DND-41 (cell line): ENCODE measurements around the gene COL8A2.

Source experiments
- EZH2 ChIP-seq: IDR thresholded peaks from 3 replicates; pipeline ENCODE4 v1.6.1; 2012; ENCODE audit warnings: borderline replicate concordance, low read depth, mild to moderate bottlenecking, moderate library complexity, low read length, inconsistent platforms; ENCODE audit not compliant: severe bottlenecking
- TF ChIP-seq, protein P1 (sequence below): IDR thresholded peaks from 2 replicates; pipeline ENCODE4 v1.5.1; 2012; ENCODE audit warnings: borderline replicate concordance, low read length, moderate library complexity, mild to moderate bottlenecking; ENCODE audit not compliant: poor library complexity, severe bottlenecking; ENCODE audit errors: extremely low read depth

DNA sequence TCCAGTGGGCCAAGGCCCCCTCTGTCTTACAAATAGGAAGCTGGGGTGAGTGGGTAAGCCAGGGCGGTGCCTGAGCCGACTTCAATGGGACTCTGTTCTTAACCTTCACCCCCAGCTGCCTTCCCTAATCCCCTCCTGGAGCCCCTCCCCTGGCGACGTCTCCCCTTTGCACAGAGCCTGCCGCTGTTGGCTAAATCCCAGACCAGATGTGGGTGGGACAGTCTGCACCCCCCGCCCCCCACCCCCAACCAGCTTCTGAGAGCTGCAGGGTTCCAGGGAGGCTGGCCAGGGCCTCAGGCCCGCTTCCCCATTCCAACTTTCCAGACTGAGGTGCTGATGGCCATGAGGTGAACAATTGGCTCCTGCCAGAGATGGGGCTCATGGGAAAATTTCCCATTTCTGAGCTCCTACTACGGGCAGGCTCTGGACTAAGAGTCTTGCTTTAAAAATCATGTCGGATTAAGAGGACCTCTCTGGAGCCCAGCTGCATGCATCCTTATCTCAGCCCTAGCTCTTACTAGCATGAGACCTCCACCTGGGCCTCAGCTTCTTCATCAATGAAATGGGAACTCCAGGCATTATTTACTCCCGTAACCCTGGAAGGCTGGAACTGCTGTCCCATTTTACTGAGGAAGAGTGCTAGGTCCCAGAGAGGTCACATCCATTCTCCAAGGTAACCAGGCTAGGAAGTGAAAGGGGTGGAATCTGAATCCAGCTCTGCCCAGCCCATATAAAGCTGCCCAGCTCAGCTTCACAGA lies 6.4 kb downstream of the COL8A2 start:
- TF ChIP-seq, protein P1, sequence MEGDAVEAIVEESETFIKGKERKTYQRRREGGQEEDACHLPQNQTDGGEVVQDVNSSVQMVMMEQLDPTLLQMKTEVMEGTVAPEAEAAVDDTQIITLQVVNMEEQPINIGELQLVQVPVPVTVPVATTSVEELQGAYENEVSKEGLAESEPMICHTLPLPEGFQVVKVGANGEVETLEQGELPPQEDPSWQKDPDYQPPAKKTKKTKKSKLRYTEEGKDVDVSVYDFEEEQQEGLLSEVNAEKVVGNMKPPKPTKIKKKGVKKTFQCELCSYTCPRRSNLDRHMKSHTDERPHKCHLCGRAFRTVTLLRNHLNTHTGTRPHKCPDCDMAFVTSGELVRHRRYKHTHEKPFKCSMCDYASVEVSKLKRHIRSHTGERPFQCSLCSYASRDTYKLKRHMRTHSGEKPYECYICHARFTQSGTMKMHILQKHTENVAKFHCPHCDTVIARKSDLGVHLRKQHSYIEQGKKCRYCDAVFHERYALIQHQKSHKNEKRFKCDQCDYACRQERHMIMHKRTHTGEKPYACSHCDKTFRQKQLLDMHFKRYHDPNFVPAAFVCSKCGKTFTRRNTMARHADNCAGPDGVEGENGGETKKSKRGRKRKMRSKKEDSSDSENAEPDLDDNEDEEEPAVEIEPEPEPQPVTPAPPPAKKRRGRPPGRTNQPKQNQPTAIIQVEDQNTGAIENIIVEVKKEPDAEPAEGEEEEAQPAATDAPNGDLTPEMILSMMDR, result no peak
- no peak for TF ChIP-seq EZH2
